ENCODE data around the gene PKN1. TPM values are rescaled to one million over a fixed set of nuclear protein-coding genes. Genes with fewer than 3 reads are reported as not detected.
A peak's percentile ranks its signal among the peaks of the same experiment; 100 is the strongest.

PKN1 gene
- total and polyA plus RNA-seq, 4 donors = 38.7 to 112 (median 87.2) TPM

DNA sequence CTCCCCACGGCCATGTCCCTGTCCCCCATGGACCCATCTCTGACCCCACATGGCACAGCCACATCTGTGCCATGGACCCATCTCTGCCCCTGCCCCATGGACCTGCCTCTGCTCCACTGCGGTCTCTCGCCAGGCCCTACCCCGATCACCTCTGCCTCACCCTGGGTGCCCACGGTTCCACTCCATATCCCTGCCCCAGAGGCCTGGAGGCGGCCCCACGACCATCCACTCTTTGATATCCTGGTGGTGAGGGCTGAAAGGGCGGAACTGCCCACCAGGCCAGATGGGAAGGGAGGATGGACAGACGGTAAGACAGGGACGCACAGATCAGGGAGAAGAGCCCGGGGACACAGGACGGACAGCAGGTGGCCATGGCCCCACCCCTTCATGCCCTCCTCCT lies 41.7 kb downstream of the PKN1 start:
- intact Hi-C loops (cut with DNase I) = loop anchor here (5.0 to 10.0 kb wide), 3 partner anchors 120 to 328 kb away; no protein-coding TSS in a partner anchor
- no peaks in the 10 kb centered on the region for H3K9me3 ChIP-seq (ENCODE audit: control insufficient read depth, low read length)
- 48 to 49% methylated on average over 12 of the region's 12 CpGs for WGBS, 2 donors
- no peak overlapping the region for H3K27ac ChIP-seq (ENCODE audit: low read depth in 1 of 2, low read length in 2 of 2)
- H3K27me3 ChIP-seq (ENCODE audit: control insufficient read depth in 1 of 2, insufficient read depth in 2 of 2, low read length in 1 of 2) = no peaks in the 10 kb centered on the region
- H3K4me3 ChIP-seq (ENCODE audit: low read length in 2 of 2) = no peak overlapping the region
- peaks cover 0 to 4% of the 10 kb centered on the region in 2 donors for H3K36me3 ChIP-seq (ENCODE audit: control insufficient read depth in 1 of 2, insufficient read depth in 2 of 2, low read length in 1 of 2)
- H3K4me1 ChIP-seq (ENCODE audit: control insufficient read depth in 1 of 2, insufficient read depth in 2 of 2, low read length in 2 of 2) = no peaks in the 10 kb centered on the region
- DNase-seq = no peak
- ATAC-seq (ENCODE audit: low FRiP score) = no peak

GRCh38 chr19:14475251-14476073 lies 42.4 kb downstream of the PKN1 start, which contains the start of gene PTGER1:
Gene PTGER1 (minus strand): TSS chr19:14475354. CDS start chr19:14474320, 1,034 bp downstream.
- 12 to 14% methylated on average over 27 to 33 of the region's 33 CpGs for WGBS, 2 donors
- Histone ChIP-seq H3K27me3 (ENCODE audit: control insufficient read depth in 1 of 2, insufficient read depth in 2 of 2, low read length in 1 of 2) (no peaks in the 10 kb centered on the region), H3K36me3 (ENCODE audit: control insufficient read depth in 1 of 2, insufficient read depth in 2 of 2, low read length in 1 of 2) (peaks cover 0 to 1% of the 10 kb centered on the region in 2 donors), H3K4me3 (ENCODE audit: low read length in 2 of 2) (no peak within 1 kb of the TSS), H3K27ac (ENCODE audit: low read depth in 1 of 2, low read length in 2 of 2) (no peak within 1 kb of the TSS), H3K9me3 (ENCODE audit: control insufficient read depth, low read length) (no peaks in the 10 kb centered on the region), H3K4me1 (ENCODE audit: control insufficient read depth in 1 of 2, insufficient read depth in 2 of 2, low read length in 2 of 2) (no peaks in the 10 kb centered on the region)
- ATAC-seq (ENCODE audit: low FRiP score) = no peak
- DNase-seq = no peak
- intact Hi-C loops (cut with DNase I) = loop anchor here (10.0 kb wide), 2 partner anchors 121 to 131 kb away; no protein-coding TSS in a partner anchor

DNA sequence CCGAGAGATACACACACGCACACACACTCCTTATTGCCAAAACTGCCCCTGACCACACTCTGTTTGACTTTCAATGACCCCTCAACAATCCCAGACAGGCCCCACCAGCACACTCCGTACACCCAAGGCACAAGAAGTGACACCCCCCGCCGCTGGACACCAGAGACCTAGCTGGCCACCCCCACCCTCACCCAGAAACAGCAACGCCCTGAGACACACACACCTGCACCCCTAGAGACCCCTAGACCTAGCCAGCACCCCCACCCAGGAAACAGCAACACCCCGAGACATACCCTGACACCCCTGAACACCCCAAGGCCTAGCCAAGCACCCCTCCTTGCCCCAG lies 43.2 kb downstream of the PKN1 start:
- no peak for DNase-seq
- H3K4me3 ChIP-seq (ENCODE audit: low read length in 2 of 2) = no peak overlapping the region
- 78 to 79% methylated on average over 7 of the region's 7 CpGs for WGBS, 2 donors
- H3K4me1 ChIP-seq (ENCODE audit: control insufficient read depth in 1 of 2, insufficient read depth in 2 of 2, low read length in 2 of 2) = no peaks in the 10 kb centered on the region
- H3K27ac ChIP-seq (ENCODE audit: low read depth in 1 of 2, low read length in 2 of 2) = no peak overlapping the region
- H3K27me3 ChIP-seq (ENCODE audit: control insufficient read depth in 1 of 2, insufficient read depth in 2 of 2, low read length in 1 of 2) = no peaks in the 10 kb centered on the region
- H3K9me3 ChIP-seq (ENCODE audit: control insufficient read depth, low read length) = no peaks in the 10 kb centered on the region
- intact Hi-C loops (cut with DNase I) = loop anchor here (10.0 kb wide), 2 partner anchors 121 to 131 kb away; no protein-coding TSS in a partner anchor
- no peak for ATAC-seq (ENCODE audit: low FRiP score)
- peaks cover 0 to 1% of the 10 kb centered on the region in 2 donors for H3K36me3 ChIP-seq (ENCODE audit: control insufficient read depth in 1 of 2, insufficient read depth in 2 of 2, low read length in 1 of 2)

DNA sequence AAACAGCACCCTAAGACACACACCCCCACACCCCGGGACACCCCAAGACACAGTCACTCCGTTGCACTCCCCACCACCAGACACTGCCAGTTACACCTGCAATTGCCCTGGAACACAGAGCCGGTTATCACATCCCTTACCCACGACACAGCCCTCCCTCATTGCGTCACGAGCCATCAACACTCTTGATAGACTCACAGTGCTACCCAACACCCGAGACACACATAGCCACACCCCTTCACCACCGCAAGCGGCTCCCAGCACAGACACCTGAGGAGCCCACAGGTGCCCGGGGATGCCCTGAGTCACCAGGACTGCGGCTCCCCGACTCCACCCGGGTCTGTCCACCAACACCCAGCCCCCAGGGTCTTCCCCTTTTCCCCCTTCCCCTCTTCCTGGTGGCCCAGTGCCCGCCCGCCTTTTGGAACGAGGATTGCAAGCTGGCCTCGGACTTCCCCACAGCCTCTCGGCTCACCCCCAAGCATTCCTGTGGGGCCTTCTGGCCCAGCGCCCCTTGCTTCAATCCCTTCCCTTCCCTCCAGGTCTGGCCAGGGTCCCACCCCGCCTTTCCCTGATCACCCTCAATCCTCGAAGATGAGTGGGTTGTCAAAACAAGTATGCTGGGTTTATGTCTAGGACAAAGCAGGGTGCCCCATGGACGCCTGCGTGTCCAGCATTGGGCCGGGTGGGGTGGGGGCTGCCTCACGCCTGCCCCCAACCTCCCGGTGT lies 43.7 kb downstream of the PKN1 start:
- peak in 1 of 2 donors; percentile 78 for DNase-seq

GRCh38 chr19:14477418-14478112 lies 44.5 kb downstream of the PKN1 start:
- no peak for ATAC-seq (ENCODE audit: low FRiP score)
- no peaks in the 10 kb centered on the region for H3K27me3 ChIP-seq (ENCODE audit: control insufficient read depth in 1 of 2, insufficient read depth in 2 of 2, low read length in 1 of 2)
- H3K27ac ChIP-seq (ENCODE audit: low read depth in 1 of 2, low read length in 2 of 2) = no peak overlapping the region
- no peak for DNase-seq
- no peak overlapping the region for H3K4me3 ChIP-seq (ENCODE audit: low read length in 2 of 2)
- peaks cover 0 to 3% of the 10 kb centered on the region in 2 donors for H3K36me3 ChIP-seq (ENCODE audit: control insufficient read depth in 1 of 2, insufficient read depth in 2 of 2, low read length in 1 of 2)
- 64 to 75% methylated on average over 8 to 10 of the region's 10 CpGs for WGBS, 2 donors
- no peaks in the 10 kb centered on the region for H3K4me1 ChIP-seq (ENCODE audit: control insufficient read depth in 1 of 2, insufficient read depth in 2 of 2, low read length in 2 of 2)
- no peaks in the 10 kb centered on the region for H3K9me3 ChIP-seq (ENCODE audit: control insufficient read depth, low read length)
- intact Hi-C loops (cut with DNase I) = loop anchor here (10.0 kb wide), 2 partner anchors 123 to 133 kb away; no protein-coding TSS in a partner anchor

More for the DNA sequence above, 43.7 kb downstream of the PKN1 start:
- no peak for ATAC-seq (ENCODE audit: low FRiP score)
- no peaks in the 10 kb centered on the region for H3K9me3 ChIP-seq (ENCODE audit: control insufficient read depth, low read length)
- WGBS, 2 donors = 59 to 62% methylated on average over 26 of the region's 26 CpGs
- intact Hi-C loops (cut with DNase I) = loop anchor here (10.0 kb wide), 2 partner anchors 122 to 132 kb away; no protein-coding TSS in a partner anchor
- H3K27ac ChIP-seq (ENCODE audit: low read depth in 1 of 2, low read length in 2 of 2) = no peak overlapping the region
- H3K27me3 ChIP-seq (ENCODE audit: control insufficient read depth in 1 of 2, insufficient read depth in 2 of 2, low read length in 1 of 2) = no peaks in the 10 kb centered on the region
- H3K4me3 ChIP-seq (ENCODE audit: low read length in 2 of 2) = no peak overlapping the region
- H3K36me3 ChIP-seq (ENCODE audit: control insufficient read depth in 1 of 2, insufficient read depth in 2 of 2, low read length in 1 of 2) = peaks cover 0 to 1% of the 10 kb centered on the region in 2 donors
- no peaks in the 10 kb centered on the region for H3K4me1 ChIP-seq (ENCODE audit: control insufficient read depth in 1 of 2, insufficient read depth in 2 of 2, low read length in 2 of 2)

DNA sequence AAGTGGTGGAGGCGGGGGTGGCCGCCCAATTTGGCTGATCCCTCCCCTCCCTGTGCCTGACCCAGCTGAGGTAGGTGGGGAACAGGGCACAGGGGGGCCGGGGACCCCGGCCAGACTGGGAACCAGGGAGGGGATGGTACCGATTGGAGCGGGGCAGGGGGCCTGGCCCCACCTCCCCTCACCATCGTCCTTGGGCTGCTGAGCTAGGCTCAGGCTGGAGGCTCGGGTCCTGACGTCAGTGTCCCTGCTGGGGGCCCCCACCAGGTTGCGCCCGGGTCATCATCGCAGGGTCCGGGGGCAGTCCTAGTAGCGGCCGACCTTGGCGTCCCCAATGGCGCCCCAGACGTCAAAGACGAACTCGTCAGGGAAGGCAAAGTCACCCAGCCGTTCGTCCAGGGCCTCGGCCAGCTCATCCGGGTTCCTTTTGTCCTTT lies 45.0 kb downstream of the PKN1 start:
- Histone ChIP-seq H3K9me3 (ENCODE audit: control insufficient read depth, low read length) (no peaks in the 10 kb centered on the region), H3K36me3 (ENCODE audit: control insufficient read depth in 1 of 2, insufficient read depth in 2 of 2, low read length in 1 of 2) (peaks cover 0 to 3% of the 10 kb centered on the region in 2 donors), H3K4me1 (ENCODE audit: control insufficient read depth in 1 of 2, insufficient read depth in 2 of 2, low read length in 2 of 2) (no peaks in the 10 kb centered on the region), H3K4me3 (ENCODE audit: low read length in 2 of 2) (no peak overlapping the region), H3K27ac (ENCODE audit: low read depth in 1 of 2, low read length in 2 of 2) (no peak overlapping the region), H3K27me3 (ENCODE audit: control insufficient read depth in 1 of 2, insufficient read depth in 2 of 2, low read length in 1 of 2) (no peaks in the 10 kb centered on the region)
- DNase-seq (no peak), ATAC-seq (ENCODE audit: low FRiP score) (no peak)
- intact Hi-C loops (cut with DNase I) = loop anchor here (10.0 kb wide), 2 partner anchors 123 to 133 kb away; no protein-coding TSS in a partner anchor
- 81 to 82% methylated on average over 24 of the region's 24 CpGs for WGBS, 2 donors

- 87 to 95% methylated on average over 14 of the region's 14 CpGs for WGBS, 2 donors
- no peak for ATAC-seq (ENCODE audit: low FRiP score)
- intact Hi-C loops (cut with DNase I) = loop anchor here (10.0 kb wide), 2 partner anchors 125 to 135 kb away; no protein-coding TSS in a partner anchor
Measured at GRCh38 chr19:14479309-14479974, 46.3 kb downstream of the PKN1 start.

More at GRCh38 chr19:14479309-14479974, 46.3 kb downstream of the PKN1 start:
- no peak for DNase-seq
- H3K4me3 ChIP-seq (ENCODE audit: low read length in 2 of 2) = no peak overlapping the region
- H3K4me1 ChIP-seq (ENCODE audit: control insufficient read depth in 1 of 2, insufficient read depth in 2 of 2, low read length in 2 of 2) = no peaks in the 10 kb centered on the region
- peaks cover 0 to 3% of the 10 kb centered on the region in 2 donors for H3K36me3 ChIP-seq (ENCODE audit: control insufficient read depth in 1 of 2, insufficient read depth in 2 of 2, low read length in 1 of 2)
- H3K9me3 ChIP-seq (ENCODE audit: control insufficient read depth, low read length) = no peaks in the 10 kb centered on the region
- H3K27me3 ChIP-seq (ENCODE audit: control insufficient read depth in 1 of 2, insufficient read depth in 2 of 2, low read length in 1 of 2) = no peaks in the 10 kb centered on the region
- H3K27ac ChIP-seq (ENCODE audit: low read depth in 1 of 2, low read length in 2 of 2) = no peak overlapping the region

Data from aorta (tissue), 5 donors.